Fibroblast of lung (primary cell): Measurements from ENCODE around the gene AK8.

Source experiments
- CTCF ChIP-seq, 2 donors: IDR thresholded peaks in 1 of 2; conservative IDR thresholded peaks in 1 of 2; 1 replicate in 1 of 2; 2 replicates in 1 of 2; pipeline ENCODE4 v1.5.1; 2011 to 2012; ENCODE audit warnings: low read length in 2 of 2, control low read depth in 1 of 2, inconsistent platforms in 1 of 2, low read depth in 1 of 2, mild to moderate bottlenecking in 1 of 2
- EZH2 ChIP-seq: IDR thresholded peaks from 2 replicates; pipeline ENCODE4 v1.5.1; 2012; ENCODE audit warnings: low read length, control low read depth, mild to moderate bottlenecking; ENCODE audit errors: missing control alignments

- TF ChIP-seq CTCF (conservative IDR thresholded peaks at IDR 0.05 in 1 of 2, IDR thresholded peaks at IDR 0.05 in 1 of 2; ENCODE audit: low read depth in 1 of 2, low read length in 2 of 2) (no peak), EZH2 (no peak)
Measured at GRCh38 chr9:132849185-132849706, 28.8 kb downstream of the AK8 start.
